Transverse colon (tissue), 4 donors: ENCODE measurements around the gene SDK1. TPM values are rescaled to one million over a fixed set of nuclear protein-coding genes. Genes with fewer than 3 reads are reported as not detected.

ENCODE experiments used
- DNase-seq: peaks from one replicate; pipeline ENCODE4 v3.0.0-alpha.2; 2019
- H3K27ac ChIP-seq, 4 donors: fragments of 200-600 bp; sonication (generic); 2 replicates each; pipeline ENCODE4 v1.5.1; 2016 to 2018; ENCODE audit warnings: inconsistent platforms in 4 of 4
- H3K27me3 ChIP-seq: fragments of 200-600 bp; sonication (generic); 2 replicates; pipeline ENCODE4 v1.5.1; 2017; ENCODE audit warnings: inconsistent platforms
- H3K36me3 ChIP-seq, 4 donors: fragments of 200-600 bp; sonication (generic); 2 replicates each; pipeline ENCODE4 v1.5.1; 2017 to 2019; ENCODE audit warnings: inconsistent platforms in 4 of 4
- H3K4me1 ChIP-seq, 4 donors: fragments of 200-600 bp; sonication (generic); 2 replicates each; pipeline ENCODE4 v1.5.1; 2017 to 2020; ENCODE audit warnings: inconsistent platforms in 4 of 4
- H3K4me3 ChIP-seq, 4 donors: fragments of 200-600 bp; sonication (generic); 1 replicate in 1 of 4; 2 replicates in 3 of 4; pipeline versions ENCODE4 v1.5.1 to v1.6.1; 2017 to 2019; ENCODE audit warnings: inconsistent platforms in 4 of 4
- H3K9me3 ChIP-seq, 2 donors: fragments of 200-600 bp; sonication (generic); 2 replicates each; pipeline ENCODE4 v1.5.1; 2017 to 2019; ENCODE audit warnings: inconsistent platforms in 2 of 2
- CTCF ChIP-seq, 5 experiments: fragments of 200-600 bp in 3 of 5; fragments of 450-650 bp in 2 of 5; sonication (generic) in 3 of 5; IDR thresholded peaks; 1 replicate in 2 of 5; 2 replicates in 3 of 5; pipeline ENCODE4 v1.5.1; 2016 to 2017; ENCODE audit warnings: antibody characterized with exemption in 5 of 5, inconsistent platforms in 3 of 5, mild to moderate bottlenecking in 2 of 5, moderate library complexity in 1 of 5
- EP300 ChIP-seq: sonication (generic); formaldehyde crosslinking; IDR thresholded peaks from one replicate; pipeline ENCODE4 v1.6.1; 2017; ENCODE audit warnings: antibody characterized with exemption, low read depth
- POLR2A ChIP-seq: fragments of 450-650 bp; IDR thresholded peaks from one replicate; pipeline ENCODE4 v1.6.1; 2016; ENCODE audit warnings: antibody characterized with exemption, mild to moderate bottlenecking, moderate library complexity
- POLR2AphosphoS5 ChIP-seq, 3 donors: sonication (generic); formaldehyde crosslinking; IDR thresholded peaks; one replicate each; pipeline ENCODE4 v1.6.1; 2016; ENCODE audit warnings: antibody characterized with exemption in 3 of 3
- WGBS, 2 donors: methylation state at CpG; one replicate each; pipeline ENCODE4 v1.1.5; 2018; ENCODE audit warnings: low coverage in 1 of 2; 5-methylcytosine and 5-hydroxymethylcytosine counted together
- in situ Hi-C, 4 donors: fragments of 200-750 bp; cut with MboI; loops; one replicate each; pipeline versions ENCODE4 v1.15.0 to v1.15.1; 2017; ENCODE audit warnings: low sequenced_read_pairs in 3 of 4, low pct_ligation_motif_present in 1 of 4, low pct_unique_long_range_greater_than_20kb in 1 of 4
- intact Hi-C: fragments of 100-400 bp; cut with DNase I; formaldehyde crosslinking; loops from one replicate; pipeline ENCODE4 v1.15.1; 2023; ENCODE audit warnings: low total_unique reads
- total RNA-seq, 4 donors: library from RNA; depleted of rRNA; stranded (reverse); fragments of >200 nt; gene quantifications; one replicate each; pipeline ENCODE4 v1.1.0, GENCODE V29; 2016

The SDK1 gene
- total RNA-seq, 4 donors from 2014 or later = 4.0 to 8.6 (median 5.4) TPM

GRCh38 chr7:3277604-3278572 lies 23.2 kb upstream of the SDK1 start:
- in situ Hi-C loops = no loop called here
- WGBS, 2 donors = 63 to 69% methylated on average over 3 to 4 of the region's 4 CpGs
- H3K9me3 ChIP-seq = no peaks in the 10 kb centered on the region
- no peaks in the 10 kb centered on the region for H3K4me1 ChIP-seq
- intact Hi-C loops = no loop called here
- H3K4me3 ChIP-seq = no peak overlapping the region
- H3K36me3 ChIP-seq = no peaks in the 10 kb centered on the region
- DNase-seq = no peak
- H3K27me3 ChIP-seq = no peaks in the 10 kb centered on the region
- no peak overlapping the region for H3K27ac ChIP-seq
- TF ChIP-seq POLR2A = no peak
- no peak for TF ChIP-seq EP300
- no peak for TF ChIP-seq CTCF (IDR thresholded peaks at IDR 0.05)
- no peak for TF ChIP-seq POLR2AphosphoS5 (IDR thresholded peaks at IDR 0.05)

DNA sequence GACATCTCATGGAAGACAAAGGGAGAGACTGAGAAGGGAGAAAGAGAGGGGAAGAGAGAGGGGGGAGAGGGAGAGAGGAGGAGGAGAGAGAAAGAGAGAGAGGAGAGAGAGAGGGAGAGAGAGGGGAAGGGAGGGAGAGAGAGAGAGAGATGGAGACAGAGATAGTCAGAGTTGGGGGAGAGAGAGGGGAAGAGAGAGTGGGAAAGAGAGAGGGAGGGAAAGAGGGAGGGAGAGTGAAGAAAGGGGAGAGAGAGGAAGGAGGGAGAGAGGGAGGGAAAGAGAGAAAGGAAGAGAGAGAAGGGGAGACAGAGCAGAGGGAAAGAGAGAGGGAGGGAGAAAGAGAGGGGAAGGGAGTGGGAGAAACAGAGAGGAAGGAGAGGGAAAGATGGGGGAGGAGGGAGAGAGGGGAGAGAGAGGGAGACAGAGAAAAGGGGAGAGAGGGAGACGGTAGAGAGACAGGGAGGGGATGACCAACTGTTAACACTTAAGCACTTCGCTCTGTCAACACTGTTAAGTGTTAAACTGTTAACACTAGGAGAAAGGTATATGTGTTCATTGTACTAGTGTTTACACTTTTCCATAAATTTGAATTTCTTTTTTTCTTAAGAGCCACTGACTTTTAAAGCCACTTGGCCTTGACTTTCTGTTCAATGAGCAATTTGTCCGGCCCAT lies 21.8 kb upstream of the SDK1 start:
- in situ Hi-C loops = no loop called here

GRCh38 chr7:3280445-3280844 lies 20.6 kb upstream of the SDK1 start:
- Histone ChIP-seq H3K4me3 (no peak overlapping the region), H3K4me1 (no peaks in the 10 kb centered on the region), H3K9me3 (no peaks in the 10 kb centered on the region), H3K27ac (peak overlapping the region in 2 of 4 donors; percentile 1 to 40), H3K27me3 (no peaks in the 10 kb centered on the region), H3K36me3 (no peaks in the 10 kb centered on the region)
- TF ChIP-seq EP300 = no peak
- TF ChIP-seq POLR2AphosphoS5 (IDR thresholded peaks at IDR 0.05) = no peak
- no peak for TF ChIP-seq CTCF (IDR thresholded peaks at IDR 0.05)
- no peak for TF ChIP-seq POLR2A
- 77 to 84% methylated on average over 2 to 3 of the region's 3 CpGs for WGBS, 2 donors
- DNase-seq = no peak
- intact Hi-C loops = no loop called here
- in situ Hi-C loops = no loop called here

More for the DNA sequence above, 21.8 kb upstream of the SDK1 start:
- H3K36me3 ChIP-seq = no peaks in the 10 kb centered on the region
- H3K4me1 ChIP-seq = no peaks in the 10 kb centered on the region
- intact Hi-C loops = no loop called here
- H3K4me3 ChIP-seq = no peak overlapping the region
- H3K27me3 ChIP-seq = no peaks in the 10 kb centered on the region
- no peaks in the 10 kb centered on the region for H3K9me3 ChIP-seq
- TF ChIP-seq CTCF (IDR thresholded peaks at IDR 0.05) = no peak
- TF ChIP-seq EP300 = no peak
- no peak for TF ChIP-seq POLR2A
- TF ChIP-seq POLR2AphosphoS5 (IDR thresholded peaks at IDR 0.05) = no peak
- no peak overlapping the region for H3K27ac ChIP-seq
- no peak for DNase-seq
- WGBS, 2 donors = 61 to 72% methylated on average over 2 to 3 of the region's 3 CpGs

DNA sequence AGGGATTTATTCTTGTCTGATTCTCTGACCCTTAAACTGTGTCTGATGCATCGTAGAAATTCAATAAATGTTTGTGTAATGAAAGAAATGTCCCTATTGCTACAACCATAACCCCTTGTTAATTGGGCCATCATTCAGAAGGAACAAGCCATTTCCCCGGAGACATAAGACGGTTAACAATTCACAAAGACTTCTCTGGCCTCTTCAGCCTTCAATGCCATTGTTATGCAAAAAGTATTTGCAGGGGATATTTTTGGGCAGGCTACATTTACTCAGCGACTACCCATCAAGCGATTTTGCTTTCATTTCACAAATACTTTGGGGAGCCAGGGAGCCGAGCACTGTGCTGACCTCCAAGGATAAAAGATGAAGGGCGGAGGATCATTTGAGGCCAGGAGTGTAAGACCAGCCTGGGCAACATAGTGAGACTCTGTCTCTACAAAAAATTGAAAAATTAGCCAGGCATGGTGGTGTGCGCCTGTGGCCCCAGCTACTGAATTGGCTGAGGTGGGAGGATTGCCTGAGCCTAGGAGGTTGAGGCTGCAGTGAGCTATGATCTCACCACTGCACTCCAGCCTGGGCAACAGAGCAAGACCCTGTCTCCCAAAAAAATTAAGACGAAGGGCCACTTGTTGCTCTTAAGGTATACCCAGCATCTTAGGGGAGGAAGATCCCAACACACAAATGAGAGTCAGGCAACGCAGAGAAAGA lies 20.0 kb upstream of the SDK1 start:
- H3K27me3 ChIP-seq = no peaks in the 10 kb centered on the region
- 66 to 80% methylated on average over 6 to 10 of the region's 10 CpGs for WGBS, 2 donors
- H3K36me3 ChIP-seq = no peaks in the 10 kb centered on the region
- intact Hi-C loops = no loop called here
- no peak overlapping the region for H3K4me3 ChIP-seq
- no peak for DNase-seq
- no peaks in the 10 kb centered on the region for H3K9me3 ChIP-seq
- peak overlapping the region in 2 of 4 donors; percentile 1 to 40 for H3K27ac ChIP-seq
- TF ChIP-seq CTCF (IDR thresholded peaks at IDR 0.05) (no peak), POLR2AphosphoS5 (IDR thresholded peaks at IDR 0.05) (no peak), POLR2A (no peak), EP300 (no peak)
- H3K4me1 ChIP-seq = no peaks in the 10 kb centered on the region
- in situ Hi-C loops = no loop called here
